HG03442 (cell line): ENCODE results near the gene PPARA.

Experiments used
- ATAC-seq: cut with Tn5 transposase; IDR thresholded peaks from one replicate; pipeline ENCODE4 v1.9.1; 2021; ENCODE audit warnings: mild to moderate bottlenecking, moderate library complexity; ENCODE audit not compliant: unreplicated experiment

Gene PPARA

DNA sequence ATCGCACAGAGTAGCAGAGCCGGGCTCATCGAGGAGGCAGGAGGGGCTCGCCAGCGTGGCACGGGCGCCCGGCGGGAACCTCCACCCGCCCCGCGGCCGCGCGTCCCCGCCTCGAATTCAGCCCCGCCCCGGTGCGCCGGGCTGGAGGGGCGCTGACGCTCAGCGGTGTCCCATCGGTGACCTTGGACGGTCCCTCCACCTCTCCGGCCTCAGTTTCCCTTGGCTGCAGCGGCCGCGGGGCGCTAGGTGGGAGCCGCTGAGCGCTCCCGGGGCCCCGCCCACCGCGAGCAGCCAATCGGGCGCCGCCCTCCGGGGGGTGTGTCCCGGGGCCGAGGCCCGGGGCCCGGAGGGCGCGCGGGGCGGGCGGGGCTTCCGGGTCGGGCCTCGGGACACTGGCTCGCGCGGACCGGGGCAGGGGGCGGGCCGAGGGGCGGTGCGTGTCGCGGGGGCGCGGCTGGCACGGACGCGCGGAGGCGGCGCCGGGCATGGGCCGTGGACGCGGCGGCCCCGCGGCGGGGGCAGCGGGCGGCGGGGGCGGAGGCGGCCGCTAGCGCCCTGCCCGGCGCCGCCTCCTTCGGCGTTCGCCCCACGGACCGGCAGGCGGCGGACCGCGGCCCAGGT, at the start of gene PPARA:
TSS of gene PPARA (plus strand) at position 493 of the 621 bp plus-strand sequence. CDS start 47,858 bp downstream, outside the sequence.
- ATAC-seq: peak; percentile 63

GRCh38 chr22:46102159-46102558, 48.2 kb upstream of the PPARA start:
- no peak for ATAC-seq

GRCh38 chr22:46102752-46103151, 47.6 kb upstream of the PPARA start:
- ATAC-seq: no peak

GRCh38 chr22:46103181-46103580, 47.1 kb upstream of the PPARA start:
- no peak for ATAC-seq

DNA sequence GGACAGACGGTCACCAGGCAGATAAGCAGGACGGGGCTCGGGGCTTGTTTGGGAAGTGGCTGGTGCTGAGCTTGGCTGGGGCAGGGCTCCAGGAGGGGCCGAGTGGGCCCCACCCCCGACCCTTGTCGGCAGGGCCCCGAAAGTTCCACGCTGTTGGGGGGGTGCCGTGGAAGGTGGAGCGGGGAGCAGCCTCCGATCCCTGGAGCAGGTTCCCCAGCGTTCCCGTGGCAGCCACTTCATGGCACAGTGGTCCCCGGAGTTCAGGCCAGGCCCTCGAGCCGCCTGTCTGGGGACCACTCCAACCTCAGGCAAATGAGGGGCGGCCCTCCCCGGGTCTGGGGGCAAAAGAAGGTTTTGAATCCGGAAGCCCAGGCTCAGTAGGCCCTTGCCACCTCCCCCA, 46.7 kb upstream of the PPARA start:
- no peak for ATAC-seq

- no peak for ATAC-seq
Observed at GRCh38 chr22:46104170-46104880, 46.0 kb upstream of the PPARA start.

GRCh38 chr22:46104881-46105493, 45.3 kb upstream of the PPARA start:
- ATAC-seq: no peak

DNA sequence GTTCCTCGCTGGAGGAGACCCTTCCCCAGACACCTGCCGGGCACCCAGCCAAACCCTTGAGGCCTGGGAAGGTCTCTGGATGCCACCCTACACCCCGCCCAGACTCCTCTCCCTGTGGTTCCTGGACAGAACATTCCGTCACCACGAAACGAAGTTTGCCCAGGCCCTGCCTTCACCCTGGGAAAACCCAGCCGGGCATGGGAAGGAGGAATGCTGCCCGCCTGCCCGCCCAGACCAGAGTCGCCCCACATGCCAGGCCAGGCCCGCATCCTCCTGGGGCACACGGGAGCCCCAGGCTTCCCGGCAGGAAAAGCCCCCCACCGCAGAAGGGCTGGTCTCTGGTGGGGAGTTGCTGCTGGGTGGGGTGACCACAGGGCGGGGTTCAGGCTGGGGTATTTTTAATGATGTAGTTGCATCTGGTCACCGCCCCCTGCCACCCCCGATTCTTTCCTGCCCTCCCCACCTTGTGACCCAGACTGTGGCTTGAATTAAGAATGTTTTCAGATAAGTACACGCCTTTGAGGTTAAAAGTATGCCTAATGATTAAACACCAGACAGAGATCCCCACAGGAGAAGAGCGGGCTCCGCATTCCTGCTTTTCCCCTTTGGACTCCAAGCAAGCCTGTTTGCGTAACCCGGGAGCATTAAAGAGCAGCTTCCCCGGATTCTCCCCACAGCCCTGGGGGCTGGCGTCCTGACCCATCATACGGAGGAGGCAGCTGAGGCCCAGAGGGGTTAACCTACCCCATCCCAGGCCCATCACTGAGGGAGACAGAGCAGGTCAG, 44.6 kb upstream of the PPARA start:
- no peak for ATAC-seq

- ATAC-seq: no peak
Observed at GRCh38 chr22:46106279-46107022, 43.9 kb upstream of the PPARA start.

DNA sequence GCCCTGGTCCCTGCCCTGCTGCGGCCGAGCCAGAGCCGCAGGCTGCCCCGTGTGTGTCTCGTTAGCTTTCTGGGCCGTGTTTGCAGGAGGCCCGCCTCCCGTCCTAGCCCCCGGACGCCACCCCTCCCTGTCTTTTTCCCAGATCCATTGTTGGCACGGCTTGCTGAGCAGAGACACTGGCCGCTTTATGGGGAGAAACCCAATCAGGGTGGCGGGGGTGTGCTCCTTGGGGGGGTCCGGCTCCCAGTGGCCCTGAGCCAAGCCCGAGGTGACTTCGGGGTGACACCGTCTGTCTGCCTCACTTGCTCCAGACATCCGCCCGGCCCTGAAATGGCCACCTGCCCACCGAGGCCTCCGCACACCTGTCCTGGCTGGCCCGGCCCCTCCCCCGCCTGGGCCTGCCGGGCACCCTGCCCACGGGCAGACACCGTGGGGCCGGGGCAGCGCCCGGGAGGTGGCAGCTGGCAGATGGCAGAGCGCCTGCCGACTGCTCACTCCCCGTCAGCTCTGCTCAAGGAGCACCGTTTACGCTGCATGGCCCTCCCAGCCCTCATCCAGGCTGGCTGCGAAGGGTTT, 43.1 kb upstream of the PPARA start:
- ATAC-seq: no peak

GRCh38 chr22:46107753-46108563, 42.4 kb upstream of the PPARA start:
- ATAC-seq: no peak

DNA sequence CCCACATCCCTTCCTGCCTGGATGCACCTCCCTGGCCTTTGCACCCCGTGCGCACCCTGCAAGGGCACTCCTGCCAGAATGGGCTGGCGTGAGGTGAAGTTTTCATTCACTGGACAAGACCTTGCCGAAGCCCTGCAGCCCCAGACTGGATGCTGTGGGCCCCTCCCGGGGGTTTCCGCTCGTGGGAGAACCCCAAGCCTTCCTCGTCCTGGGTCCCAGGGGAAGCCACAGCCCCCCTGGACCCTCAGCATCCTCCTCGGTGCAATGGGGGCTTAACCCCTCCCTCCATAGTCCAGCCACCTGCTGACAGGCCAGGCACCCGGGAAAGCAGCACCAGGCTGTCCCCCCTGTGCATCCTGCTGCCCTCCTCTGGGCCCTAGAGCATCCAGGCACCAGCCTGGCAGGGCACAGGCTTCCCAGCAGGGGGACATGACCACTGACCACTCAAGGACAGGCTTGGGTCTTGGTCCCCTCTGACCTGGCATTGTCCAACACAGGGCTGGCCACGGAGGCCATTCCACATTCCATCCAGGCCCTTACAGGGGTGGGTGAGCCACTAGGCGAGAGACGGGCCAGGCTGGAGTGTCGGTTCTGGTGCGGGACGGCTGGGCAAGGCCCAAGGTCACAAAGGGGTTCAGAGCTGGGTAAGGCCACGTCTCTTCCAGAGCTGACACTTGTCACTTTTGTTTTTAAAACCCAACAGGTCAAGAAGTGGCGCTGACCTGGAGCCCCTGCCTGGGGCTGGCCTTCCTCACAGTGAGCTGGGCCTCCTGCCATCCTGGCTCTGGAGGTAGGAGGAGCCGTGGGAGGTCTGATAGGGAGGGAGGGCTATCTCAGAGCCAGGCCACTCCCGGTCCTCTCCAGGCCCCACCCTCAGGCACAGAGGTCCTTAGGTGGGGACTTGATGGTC, 41.5 kb upstream of the PPARA start:
- ATAC-seq: no peak

GRCh38 chr22:46109474-46110003, 40.8 kb upstream of the PPARA start:
- ATAC-seq: no peak

GRCh38 chr22:46110215-46110614, 40.1 kb upstream of the PPARA start:
- no peak for ATAC-seq

DNA sequence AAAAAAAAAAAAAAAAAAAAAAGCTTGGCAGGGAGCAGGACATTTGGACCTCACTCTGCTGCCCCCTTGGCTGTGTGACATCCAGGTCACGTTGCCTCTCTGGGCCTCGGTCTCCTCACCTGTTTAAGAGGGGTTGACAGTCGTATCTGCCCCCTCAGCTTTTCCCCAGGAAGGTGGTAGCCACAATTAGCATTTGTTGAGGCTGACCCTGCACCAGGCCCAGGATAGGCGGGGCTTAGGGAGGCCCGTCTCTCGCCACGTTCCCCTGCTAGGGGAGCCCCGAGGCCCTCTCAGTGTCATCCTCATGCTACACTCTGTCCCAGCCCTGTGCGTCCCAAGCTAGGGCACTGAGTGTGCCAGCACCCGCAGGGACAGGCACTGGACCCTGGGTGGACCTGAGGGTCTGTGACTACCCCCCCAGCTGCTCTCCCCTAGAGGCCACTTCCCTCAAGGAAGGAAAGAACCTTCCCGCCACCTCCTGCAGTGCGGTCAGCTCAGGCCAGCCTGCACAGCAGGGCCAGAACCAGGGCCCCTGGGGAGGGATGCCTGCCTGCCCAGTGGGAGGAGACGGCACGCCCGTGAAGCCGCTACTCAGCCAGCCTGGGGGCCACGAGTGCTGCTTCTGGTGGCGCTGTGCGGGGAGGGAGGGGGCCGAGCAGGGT, 38.5 kb upstream of the PPARA start:
- no peak for ATAC-seq

GRCh38 chr22:46112405-46112804, 37.9 kb upstream of the PPARA start:
- ATAC-seq: no peak

GRCh38 chr22:46113110-46113909, 37.0 kb upstream of the PPARA start:
- ATAC-seq: no peak
